ENCODE data around the gene CES4A.

The CES4A gene

GRCh38 chr16:67011274-67011673, 22.9 kb downstream of the CES4A start:
- TF ChIP-seq CTCF (conservative IDR thresholded peaks at IDR 0.05; ENCODE audit: low read length): no peak
- no peak overlapping the region for H3K4me3 ChIP-seq (ENCODE audit: low read length)
- DNase-seq (ENCODE audit: low read depth): no peak

GRCh38 chr16:67013233-67013822, 24.9 kb downstream of the CES4A start:
- DNase-seq (ENCODE audit: low read depth): no peak
- peak overlapping the region; percentile 52 for H3K4me3 ChIP-seq (ENCODE audit: low read length)
- no peak for TF ChIP-seq CTCF (conservative IDR thresholded peaks at IDR 0.05; ENCODE audit: low read length)

- DNase-seq (ENCODE audit: low read depth): peak; percentile 54
- no peak; the same call in 1 of the 2 replicates for TF ChIP-seq CTCF (conservative IDR thresholded peaks at IDR 0.05; ENCODE audit: low read length)
- peak overlapping the region; percentile 52 for H3K4me3 ChIP-seq (ENCODE audit: low read length)
These were observed 25.6 kb downstream of the CES4A start for GRCh38 chr16:67013823-67014633.

GRCh38 chr16:67014634-67015312, 26.4 kb downstream of the CES4A start:
- no peak for TF ChIP-seq CTCF (conservative IDR thresholded peaks at IDR 0.05; ENCODE audit: low read length)
- no peak for DNase-seq (ENCODE audit: low read depth)
- peak overlapping the region; percentile 52; the same call in 1 of the 2 replicates for H3K4me3 ChIP-seq (ENCODE audit: low read length)

GRCh38 chr16:67015313-67015731, 26.9 kb downstream of the CES4A start:
- no peak for DNase-seq (ENCODE audit: low read depth)
- H3K4me3 ChIP-seq (ENCODE audit: low read length): no peak overlapping the region
- no peak for TF ChIP-seq CTCF (conservative IDR thresholded peaks at IDR 0.05; ENCODE audit: low read length)

- no peak for DNase-seq (ENCODE audit: low read depth)
- TF ChIP-seq CTCF (conservative IDR thresholded peaks at IDR 0.05; ENCODE audit: low read length): no peak
- H3K4me3 ChIP-seq (ENCODE audit: low read length): no peak overlapping the region
These were observed 27.8 kb downstream of the CES4A start for GRCh38 chr16:67016143-67016542.

Measured in AG10803 (cell line).